ENCODE measurements around the gene MISP3.
A peak's percentile ranks its signal among the peaks of the same experiment; 100 is the strongest.

The MISP3 gene

DNA sequence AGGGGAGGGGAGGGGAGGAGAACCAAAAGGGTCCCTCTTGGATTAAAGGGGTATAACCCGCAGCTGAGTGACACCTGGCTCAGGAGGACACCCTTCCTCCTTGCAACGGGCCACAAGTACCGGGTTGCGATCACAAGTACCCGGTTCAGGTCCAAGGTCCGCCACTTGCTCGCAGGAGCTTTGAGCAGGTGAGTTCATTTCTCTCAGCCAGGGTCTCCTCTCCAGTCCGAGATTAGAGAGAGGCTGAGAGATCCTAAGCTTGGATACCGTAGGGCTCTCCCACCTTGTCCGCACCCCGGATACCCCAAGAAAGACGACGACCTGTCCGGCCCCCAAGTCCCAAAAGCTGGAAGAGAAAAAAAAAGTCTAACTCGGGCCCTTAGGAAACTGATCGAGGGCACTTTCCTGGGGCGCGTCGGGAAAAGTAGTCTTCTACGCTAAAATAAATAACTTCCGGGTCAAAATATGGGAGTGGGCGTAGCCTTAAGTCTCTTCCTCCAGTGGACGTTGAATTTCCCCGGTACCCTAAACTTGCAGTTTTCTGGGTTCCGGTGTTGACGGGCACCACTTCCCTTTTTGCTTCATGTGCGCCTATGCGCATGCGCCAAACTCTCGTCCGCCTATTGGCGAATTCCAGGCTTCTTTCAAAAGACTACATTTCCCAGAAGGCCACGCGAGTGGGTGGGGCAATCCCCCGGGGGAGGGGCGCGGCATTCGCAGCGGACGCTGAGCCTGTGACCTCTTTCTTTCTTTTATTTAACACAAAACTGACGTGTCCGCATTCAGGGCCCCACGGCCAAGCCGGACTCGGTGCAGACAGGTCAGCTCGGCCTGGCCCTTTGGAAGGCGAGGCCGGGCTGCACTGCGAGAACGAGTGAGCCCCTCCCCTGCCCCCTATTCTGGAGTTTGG lies 8.6 kb downstream of the MISP3 start:
- peak; percentile 99 for DNase-seq (ENCODE audit: low spot score)

DNA sequence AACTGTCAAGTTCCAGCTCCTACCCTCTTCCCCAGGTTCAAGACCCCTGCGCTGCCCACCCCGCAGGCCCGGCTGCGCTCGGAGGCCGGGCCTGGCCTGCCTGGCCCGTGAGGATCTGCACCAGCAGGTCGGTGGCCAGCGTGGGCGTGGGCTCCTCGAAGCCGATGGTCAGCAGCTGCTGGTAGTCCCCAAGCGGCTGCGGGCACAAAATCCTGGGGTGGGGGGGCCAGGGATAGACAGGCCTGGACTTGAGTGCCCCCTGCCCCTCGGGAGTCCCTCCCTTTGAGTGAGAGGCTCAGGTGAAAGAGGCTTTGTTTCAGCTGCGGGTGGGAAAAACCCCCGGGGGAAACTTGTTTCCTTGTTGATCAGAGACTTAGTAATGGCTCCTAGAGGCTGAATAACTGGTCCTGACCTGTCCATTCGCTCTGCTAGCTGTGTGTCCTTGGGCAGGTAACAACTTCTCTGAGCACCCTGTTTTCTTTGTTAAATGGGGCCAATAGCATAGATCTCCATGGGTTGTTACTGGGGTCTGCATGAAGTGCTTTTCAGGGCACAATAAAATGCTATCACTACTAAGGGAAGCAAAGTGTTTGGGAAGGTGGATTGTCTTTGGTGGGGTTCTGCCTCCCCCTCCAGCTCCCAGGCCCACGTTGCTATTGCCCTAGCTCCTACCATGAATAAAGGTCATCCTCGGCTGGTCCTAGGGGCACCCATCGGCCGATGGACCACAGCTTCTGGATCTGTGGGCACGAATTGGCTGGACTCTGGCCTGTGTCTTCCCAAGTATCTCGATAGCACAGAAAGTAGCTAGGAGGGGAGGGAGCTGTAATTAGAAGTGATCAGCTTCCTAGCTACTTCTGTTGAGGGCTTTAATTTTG lies 9.4 kb downstream of the MISP3 start:
- DNase-seq (ENCODE audit: low spot score), result no peak

DNA sequence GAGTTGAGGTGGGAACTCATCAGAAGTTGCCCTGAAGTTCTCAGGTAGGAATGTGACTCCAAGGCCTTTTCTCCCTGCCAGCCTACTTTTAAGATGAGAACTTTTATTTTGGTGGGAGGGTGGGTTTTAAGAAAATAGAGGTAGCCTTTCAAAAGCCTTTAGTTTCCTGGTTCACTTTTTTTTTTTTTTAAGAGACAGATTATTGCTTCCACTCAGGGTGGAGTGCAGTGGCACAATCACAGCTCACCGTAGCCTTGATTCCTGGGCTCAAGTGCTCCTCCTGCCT lies 10.0 kb downstream of the MISP3 start:
- no peak for DNase-seq (ENCODE audit: low spot score)

DNA sequence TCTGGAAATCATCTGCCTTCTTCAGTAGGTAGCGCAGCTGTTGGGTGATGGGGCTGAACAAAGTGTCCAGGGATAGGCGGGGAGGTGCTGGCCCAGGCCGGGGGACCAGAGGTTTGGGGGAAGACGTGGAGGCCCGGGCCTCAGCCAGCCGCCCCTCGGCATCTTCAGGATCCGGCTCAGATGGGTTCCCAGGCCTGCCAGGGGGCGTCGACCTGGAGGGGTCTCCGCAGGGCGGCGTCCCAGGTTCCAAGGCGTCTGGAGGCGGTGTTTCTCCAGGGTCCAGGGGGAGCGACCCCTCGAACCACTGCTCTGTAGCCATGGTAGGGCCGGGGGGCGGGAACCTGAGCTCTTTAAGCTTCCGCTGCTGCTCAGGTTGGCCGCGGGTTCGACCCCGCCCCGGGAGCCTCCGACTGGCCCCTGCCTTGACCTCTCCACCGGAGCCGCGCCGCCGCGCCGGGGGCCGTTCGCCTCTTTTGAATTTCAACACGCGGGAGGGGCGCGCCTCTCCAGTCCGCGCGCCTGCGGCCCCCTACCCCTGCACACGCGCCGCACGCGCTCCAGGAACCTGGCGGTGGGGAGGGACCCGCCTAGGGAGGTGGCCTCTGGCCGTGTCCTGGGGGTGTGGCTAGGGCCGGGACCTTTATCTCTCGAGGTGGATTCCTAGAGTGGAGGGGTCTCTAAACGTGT lies 12.9 kb downstream of the MISP3 start, which contains the start of gene C19orf67:
Gene C19orf67 (minus strand): TSS at position 475 of the 687 bp plus-strand sequence. CDS start 156 bp downstream, at position 319.
- no peak for DNase-seq (ENCODE audit: low spot score)

DNA sequence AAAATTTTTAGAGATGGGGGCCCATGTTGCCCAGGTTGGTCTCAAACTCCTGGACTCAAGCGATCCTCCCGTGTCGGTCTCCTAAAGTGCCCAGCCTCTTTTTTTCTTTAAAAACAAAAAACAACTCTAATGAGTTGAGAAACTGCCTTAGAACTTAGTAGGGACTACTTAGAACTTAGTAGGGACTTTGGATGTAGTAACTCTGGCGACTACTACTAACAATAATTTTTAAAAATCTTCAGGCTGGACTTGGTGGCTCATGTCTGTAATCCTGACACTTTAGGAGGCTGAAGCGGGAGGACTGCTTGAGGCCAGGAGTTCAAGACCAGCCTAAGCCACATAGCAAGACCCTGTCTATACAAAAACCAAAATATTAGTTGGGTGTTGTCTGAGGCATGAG lies 13.5 kb downstream of the MISP3 start:
- no peak for DNase-seq (ENCODE audit: low spot score)

DNA sequence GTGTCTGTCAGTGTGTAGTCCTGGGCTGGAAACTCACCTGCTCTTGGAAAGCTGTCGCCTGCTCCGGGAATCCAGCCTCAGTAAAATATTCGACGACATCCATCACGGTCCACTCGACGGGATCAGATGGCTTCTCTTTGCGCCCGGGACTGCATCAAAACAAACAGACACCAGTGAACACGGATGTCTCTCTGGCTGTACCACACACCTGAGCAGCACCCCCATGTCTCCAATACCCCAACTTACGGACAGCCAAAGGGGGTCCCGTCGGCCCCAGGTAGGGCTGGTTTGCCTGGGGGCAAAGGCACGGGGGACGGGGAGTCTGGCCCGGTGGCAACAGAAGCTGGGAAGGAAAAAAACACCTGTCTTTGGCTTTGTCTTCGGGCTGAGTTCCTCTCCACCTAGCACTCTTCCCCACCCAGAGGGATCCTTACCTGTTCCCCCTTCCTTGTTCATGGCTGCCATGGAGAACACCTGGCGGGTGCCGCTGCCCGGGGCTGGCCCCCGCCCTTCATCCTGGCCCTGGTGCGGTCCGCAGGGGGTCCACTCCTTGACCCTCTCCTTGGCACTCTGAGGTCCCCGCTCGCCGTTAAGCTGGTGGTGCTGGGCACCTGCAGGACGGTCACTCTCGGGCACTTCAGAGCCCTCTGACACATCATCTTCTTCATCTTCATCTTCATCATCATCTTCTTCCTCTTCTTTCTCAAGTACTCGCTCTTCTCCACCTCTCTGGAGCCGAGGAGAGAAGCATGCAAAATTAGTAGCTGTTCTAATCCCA lies 16.2 kb downstream of the MISP3 start:
- DNase-seq (ENCODE audit: low spot score), result peak; percentile 0

DNA sequence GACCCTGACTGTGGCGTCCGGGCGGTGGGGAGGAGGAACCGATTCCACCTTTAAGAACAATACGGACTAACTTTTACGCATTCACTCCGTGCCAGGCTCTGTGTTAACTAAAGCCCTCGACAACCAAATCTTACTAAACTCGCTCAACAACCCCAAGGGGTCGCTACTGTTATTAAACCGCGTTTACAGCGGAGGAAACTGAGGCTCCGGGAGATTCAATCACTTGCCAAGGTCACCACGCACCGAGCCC lies 16.8 kb downstream of the MISP3 start:
- DNase-seq (ENCODE audit: low spot score), result peak; percentile 30

DNA sequence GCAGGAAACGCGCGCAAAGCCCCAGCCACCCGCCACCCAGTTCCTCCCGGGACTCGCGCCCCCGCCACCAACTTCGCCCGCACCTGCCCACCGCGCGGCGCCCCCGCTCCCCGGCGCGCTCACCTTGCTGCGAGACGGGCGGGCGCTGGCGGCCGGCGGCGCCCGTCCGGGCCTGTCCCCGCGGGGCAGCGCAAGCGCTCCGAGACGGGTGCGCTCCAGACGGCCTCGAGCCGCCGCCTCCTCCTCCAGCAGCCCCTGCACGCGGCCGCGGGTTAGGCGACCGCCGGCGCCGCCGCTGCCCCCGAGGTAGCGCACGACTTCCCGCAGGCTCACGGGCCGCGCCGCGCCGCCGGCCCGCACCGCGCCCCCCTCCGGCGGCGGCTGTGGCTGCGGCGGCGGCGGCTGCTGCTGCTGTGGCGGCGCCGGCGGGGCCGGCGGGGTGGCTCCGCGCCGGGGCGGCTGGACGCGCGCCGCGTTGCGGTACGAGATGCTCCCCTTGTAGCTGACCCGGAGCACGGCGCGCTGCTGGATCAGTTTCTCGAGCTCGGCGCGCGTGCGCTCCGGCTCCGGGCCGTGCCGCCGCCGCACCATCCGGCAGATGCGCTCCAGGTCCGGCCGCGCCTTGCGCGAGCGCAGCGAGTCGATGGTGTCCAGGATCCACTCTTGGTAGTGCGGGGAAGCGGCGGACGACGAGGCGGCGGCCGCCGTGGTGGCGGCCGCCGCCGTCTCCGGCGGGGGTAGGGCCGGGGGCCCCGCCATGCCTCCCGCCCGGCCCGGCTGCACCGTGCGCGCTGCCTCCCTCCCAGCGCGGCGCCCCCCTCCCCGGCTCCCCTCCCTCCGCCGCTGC lies 17.3 kb downstream of the MISP3 start:
- peak; percentile 29 for DNase-seq (ENCODE audit: low spot score)

DNA sequence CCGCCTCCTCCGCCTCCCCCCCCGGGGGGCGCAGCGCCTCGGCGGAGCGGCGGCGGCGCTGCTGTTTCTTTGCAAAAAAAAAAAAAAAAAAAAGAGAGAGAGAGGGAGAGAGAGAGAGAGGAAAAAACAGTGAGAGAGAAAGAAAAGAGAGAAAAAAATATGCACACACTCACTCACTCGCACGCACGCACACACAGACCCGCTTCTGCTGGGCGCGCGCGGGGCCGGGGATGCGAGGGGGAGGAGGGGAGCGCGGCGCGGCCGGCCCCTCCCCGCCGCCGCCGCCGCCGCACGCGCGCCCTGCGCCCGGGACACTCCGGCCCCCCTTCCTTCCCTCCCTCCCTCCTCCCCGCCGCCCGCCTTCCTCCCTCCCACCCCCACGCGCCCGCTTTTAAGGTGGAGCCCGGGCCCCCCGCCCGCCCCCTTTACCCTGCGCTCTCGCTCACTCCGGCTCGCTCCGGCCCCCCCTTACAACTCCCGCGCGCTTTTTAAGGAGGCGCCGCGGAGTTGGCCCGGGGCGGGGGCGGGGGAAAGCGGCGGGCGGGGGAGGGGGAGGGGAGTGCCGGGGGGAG lies 18.0 kb downstream of the MISP3 start, which contains the start of gene SAMD1:
Gene SAMD1 (minus strand): TSS at position 243 of the 572 bp plus-strand sequence.
- peak; percentile 92 for DNase-seq (ENCODE audit: low spot score)

DNA sequence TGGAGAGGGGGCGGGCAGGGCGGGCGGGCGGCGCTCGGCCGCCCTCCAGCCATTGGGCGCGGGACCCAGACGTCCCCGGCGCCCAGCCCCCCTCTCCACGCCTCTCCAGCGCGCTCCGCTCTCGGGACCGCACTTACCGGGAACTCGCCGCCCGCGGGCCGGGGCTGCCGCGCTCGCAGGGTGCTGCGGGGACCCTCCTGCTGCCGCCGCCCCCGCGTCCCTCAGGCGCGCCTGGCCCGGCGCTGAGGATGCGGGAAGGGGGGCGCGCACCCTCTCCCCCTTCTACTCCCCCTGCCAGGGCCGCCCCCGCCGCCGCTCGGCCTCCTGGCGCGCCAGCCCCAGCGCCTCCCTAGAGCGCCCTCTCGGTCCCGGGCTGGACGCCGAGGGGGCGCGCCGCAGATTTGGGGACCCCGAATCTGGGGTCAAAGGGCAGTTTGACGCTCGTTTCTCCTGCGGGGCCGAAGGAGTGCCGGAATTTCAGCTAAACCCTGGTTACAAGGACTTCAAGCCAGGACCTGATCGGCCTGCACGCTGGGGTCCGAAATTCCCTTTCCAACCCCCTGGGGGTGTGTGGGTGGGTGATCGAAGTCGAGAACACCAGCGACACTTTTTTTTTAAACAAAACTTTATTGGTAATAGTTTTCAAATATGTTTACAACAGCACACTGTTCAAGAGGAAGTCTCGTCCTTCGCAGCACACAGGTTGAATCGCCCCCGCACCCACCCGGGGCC lies 18.7 kb downstream of the MISP3 start:
- peak; percentile 41 for DNase-seq (ENCODE audit: low spot score)

DNA sequence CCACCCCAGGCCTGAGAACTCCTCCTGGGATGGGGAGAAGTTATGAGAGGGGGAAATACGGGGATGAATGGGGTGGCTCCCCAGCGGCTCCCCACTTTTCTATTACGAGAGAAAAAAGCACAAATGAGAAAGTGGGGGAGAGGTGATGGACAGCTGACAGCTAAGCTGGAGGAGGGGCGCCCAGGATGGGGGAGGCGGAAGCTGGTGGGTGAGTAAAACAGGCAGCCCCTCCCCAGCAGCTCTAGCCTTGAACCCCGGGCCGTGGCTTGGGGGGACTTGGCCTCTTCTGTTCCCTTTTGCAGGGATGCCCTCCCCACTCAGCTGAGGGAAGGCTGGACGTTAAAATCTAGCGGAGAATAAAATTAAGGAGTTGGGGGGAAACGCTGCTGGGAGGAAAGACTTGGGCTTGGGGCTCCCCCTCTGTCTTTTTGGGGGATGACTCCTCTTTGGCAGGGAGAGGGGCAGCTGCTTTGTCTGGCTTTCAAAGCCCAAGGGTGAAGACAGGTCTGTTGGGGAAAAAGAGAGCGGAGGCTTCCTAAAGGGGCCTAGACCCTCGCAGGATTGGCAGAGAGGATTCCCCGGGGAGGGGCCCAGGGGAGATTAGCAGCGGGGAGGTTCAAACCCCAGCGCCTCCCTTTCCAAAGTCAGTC lies 19.4 kb downstream of the MISP3 start:
- DNase-seq (ENCODE audit: low spot score), result peak; percentile 44

DNA sequence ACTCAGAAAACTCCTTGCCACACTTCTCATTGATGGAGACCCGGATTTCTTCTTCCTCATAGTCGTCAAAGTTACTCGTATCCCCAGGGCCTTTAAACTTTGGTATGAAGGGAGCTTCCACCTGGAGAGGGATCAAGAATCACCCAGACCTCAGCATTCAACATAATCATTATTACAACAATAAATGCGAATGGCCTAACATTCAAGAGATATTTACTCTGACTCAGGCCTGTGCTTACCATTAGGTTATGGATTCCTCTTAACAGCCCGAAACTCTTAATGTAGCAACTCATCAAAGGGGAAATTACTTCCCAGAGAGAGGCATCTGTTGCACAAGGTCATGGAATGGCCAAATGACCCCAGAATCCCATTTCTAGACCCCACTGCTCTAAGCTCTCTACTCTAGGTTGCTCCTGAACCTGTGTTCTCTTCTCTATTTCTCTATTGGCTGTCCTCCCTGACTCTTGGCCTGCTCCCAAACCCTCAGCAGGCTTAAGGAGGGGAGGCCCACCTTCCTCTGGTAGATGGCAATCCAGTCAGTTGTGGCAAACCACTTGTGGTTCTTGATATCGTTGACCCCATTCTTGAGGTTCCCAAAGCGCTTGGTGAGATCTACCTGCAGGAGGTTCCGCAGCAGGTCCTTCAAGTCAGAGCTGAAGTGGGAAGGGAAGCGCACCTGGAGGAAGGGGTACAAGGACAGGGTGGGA lies 20.7 kb downstream of the MISP3 start:
- no peak for DNase-seq (ENCODE audit: low spot score)

DNA sequence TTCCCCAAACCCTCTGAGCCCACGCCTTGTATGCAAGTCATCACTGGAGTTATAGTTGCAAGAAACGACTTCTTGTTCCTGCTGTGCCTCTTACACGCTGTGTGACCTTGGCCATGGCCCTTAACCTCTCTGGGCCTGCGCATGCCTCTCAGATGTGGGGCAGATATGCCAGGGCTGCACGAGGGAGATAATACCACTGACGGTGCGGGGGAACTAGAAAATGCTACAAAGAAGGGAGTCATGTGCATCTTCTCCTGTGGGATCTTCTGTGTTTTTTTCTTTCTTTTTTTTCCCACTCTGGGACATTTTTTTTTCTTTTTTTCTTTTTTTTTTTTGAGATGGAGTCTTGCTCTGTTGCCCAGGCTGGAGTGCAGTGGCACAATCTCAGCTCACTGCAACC lies 22.3 kb downstream of the MISP3 start:
- no peak for DNase-seq (ENCODE audit: low spot score)

DNA sequence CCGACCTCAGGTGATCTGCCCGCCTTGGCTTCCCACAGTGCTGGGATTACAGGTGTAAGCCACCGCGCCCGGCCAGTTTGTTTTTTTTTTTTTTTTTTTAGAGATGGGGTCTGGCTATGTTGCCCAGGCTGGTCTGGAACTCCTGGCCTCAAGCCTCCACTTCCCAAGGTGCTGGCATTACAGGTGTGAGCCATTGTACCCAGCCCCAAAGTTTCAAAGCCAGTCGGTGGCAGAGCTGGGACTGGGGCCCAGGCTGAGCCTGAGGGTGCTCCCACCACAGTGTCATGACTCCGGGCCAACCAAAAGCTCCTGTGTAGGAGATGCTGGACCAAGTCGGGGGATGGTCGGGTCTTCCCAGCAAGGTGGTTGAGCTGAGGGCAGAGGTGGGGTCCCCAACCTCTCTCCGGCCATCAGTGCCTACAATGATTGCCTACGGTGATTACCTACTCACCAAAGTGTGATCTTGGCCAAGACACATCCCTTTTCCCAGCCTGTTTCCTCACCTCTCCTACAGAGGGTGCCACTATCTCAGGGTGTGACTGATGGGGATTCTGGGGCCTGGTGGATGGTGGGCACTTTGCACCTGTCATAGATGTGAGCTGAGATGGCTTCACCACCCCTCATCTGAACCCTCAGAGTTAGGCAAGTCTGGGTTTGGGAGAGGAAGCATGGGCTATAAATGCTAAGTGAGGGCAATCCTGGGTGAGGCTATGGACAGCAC lies 23.8 kb downstream of the MISP3 start:
- DNase-seq (ENCODE audit: low spot score), result no peak

DNA sequence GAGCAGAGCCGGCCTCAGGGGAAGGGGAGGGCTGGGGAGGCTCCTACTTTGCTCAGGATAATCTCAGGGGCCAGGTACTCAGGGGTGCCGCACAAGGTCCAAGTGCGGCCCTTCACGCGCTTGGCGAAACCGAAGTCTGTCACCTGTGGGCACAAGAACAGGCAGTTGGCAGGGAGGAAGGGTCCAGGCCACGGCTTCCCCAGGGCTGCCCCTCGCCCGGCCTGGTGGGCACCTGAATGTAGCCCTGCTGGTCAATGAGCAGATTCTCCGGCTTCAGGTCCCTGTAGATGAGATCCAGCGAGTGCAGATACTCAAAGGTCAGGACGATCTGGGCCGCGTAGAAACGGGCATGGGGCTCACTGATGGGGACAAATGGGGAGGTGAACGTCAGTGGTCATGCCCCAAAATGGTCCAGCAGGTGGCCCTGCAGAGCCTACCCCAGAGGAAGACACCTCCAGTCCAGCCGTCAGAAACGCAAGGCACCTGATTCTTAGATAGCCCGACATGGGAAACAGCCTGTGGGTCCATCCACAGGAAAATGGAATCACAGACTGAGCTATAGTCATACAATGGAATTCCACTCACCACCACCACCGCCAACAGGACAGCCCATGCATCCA lies 25.1 kb downstream of the MISP3 start:
- DNase-seq (ENCODE audit: low spot score), result no peak

DNA sequence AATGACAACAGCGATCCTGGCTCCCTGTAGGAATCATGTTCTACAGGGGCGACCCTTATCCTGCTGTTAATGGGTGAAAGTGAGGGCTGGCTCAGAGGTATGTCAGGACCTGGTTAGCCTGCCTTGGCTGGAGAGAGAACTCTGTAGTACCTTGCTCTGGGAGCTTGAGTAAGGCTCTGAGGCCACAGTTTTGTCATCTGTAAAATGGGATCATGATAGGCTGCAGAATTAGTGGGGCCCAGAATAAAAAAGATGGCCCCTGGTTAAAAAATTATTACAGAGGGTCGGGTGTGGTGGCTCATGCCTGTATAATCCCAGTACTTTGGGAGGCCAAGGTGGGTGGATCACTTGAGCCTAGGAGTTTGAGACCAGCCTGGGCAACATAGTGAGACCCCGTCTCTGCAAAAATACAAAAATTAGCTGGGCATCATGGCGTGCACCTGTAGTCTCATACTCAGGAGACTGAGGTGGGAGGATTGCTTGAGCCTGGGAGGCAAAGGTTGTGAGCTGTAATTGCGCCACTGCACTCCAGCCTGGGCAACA lies 28.5 kb downstream of the MISP3 start:
- no peak for DNase-seq (ENCODE audit: low spot score)

DNA sequence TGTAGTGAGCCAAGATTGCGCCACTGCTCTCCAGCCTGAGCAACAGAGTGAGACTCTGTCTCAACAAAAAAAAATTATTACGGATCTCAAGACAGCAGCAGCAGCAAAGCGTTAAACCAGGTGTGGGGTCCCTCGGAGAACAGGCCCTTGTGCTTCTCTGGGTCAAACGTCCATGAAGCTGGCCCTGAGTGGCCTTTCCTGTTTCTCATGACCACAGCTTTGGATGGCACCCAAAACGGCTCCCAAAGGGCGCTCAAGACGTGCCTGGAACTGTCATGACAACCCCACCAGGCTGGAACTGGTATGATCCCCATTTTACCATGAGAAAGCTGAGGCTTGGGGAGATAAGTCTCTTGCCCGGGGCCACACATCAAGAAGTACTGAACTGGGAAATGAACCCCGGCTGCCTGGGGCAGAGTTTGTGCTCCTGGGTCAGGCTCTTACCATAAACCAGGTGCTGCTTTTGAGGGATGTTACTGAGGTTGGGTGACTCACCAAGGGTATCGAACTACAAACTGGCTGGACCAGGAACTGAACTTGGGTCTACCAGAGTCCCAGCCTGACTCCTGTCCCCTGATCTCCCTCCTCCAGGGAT lies 29.6 kb downstream of the MISP3 start:
- DNase-seq (ENCODE audit: low spot score), result no peak

Measured in CD4-positive, alpha-beta T cell treated with Interleukin-6 at 100 ng/mL for 8 hours (primary cell).